HEK293 (cell line): Measurements from ENCODE around the gene BTC.

Source experiments
- ZIC2 ChIP-seq: fragments of 450-650 bp; formaldehyde crosslinking; IDR thresholded peaks from 2 replicates; pipeline ENCODE4 v1.5.1; 2016; ENCODE audit warnings: missing biosample characterization, missing genetic modification characterization
- ZNF274 ChIP-seq, 2 experiments: fragments of 200-500 bp in 1 of 2; fragments of 450-650 bp in 1 of 2; sonication (Bioruptor generic) in 1 of 2; formaldehyde crosslinking in 1 of 2; IDR thresholded peaks; 2 replicates each; pipeline versions ENCODE4 v1.5.1 to v1.6.1; 2014 to 2016; ENCODE audit warnings: borderline replicate concordance in 1 of 2, inconsistent platforms in 1 of 2, low read length in 1 of 2, missing biosample characterization in 1 of 2, missing genetic modification characterization in 1 of 2
- ZNF350 ChIP-seq: fragments of 450-650 bp; formaldehyde crosslinking; IDR thresholded peaks from 2 replicates; pipeline ENCODE4 v1.5.0; 2017; ENCODE audit warnings: missing biosample characterization, mild to moderate bottlenecking, missing genetic modification characterization
- ZNF398 ChIP-seq: fragments of 450-650 bp; formaldehyde crosslinking; IDR thresholded peaks from 2 replicates; pipeline ENCODE4 v1.5.1; 2017; ENCODE audit warnings: missing biosample characterization, missing genetic modification characterization
- ZNF670 ChIP-seq: fragments of 450-650 bp; formaldehyde crosslinking; IDR thresholded peaks from 2 replicates; pipeline ENCODE4 v1.5.1; 2016; ENCODE audit warnings: missing biosample characterization, missing genetic modification characterization, low read depth
- ZSCAN30 ChIP-seq: fragments of 450-650 bp; IDR thresholded peaks from 2 replicates; pipeline ENCODE4 v1.5.1; 2018; ENCODE audit warnings: missing biosample characterization, mild to moderate bottlenecking, missing genetic modification characterization, moderate library complexity
- TF ChIP-seq, protein P1 (sequence below): fragments of 450-650 bp; formaldehyde crosslinking; IDR thresholded peaks from 2 replicates; pipeline ENCODE4 v1.5.1; 2016; ENCODE audit warnings: missing biosample characterization, missing genetic modification characterization

- TF ChIP-seq ZNF398 (tag by site-specific recombination) (no peak), ZIC2 (no peak), ZNF670 (no peak), ZNF274 (IDR thresholded peaks at IDR 0.05; ENCODE audit: low read length) (no peak), ZNF274 (tag by site-specific recombination; IDR thresholded peaks at IDR 0.05; ENCODE audit: borderline replicate concordance) (no peak), ZSCAN30 (tag by site-specific recombination) (no peak), ZNF350 (tag by site-specific recombination) (no peak)
- TF ChIP-seq, protein P1, sequence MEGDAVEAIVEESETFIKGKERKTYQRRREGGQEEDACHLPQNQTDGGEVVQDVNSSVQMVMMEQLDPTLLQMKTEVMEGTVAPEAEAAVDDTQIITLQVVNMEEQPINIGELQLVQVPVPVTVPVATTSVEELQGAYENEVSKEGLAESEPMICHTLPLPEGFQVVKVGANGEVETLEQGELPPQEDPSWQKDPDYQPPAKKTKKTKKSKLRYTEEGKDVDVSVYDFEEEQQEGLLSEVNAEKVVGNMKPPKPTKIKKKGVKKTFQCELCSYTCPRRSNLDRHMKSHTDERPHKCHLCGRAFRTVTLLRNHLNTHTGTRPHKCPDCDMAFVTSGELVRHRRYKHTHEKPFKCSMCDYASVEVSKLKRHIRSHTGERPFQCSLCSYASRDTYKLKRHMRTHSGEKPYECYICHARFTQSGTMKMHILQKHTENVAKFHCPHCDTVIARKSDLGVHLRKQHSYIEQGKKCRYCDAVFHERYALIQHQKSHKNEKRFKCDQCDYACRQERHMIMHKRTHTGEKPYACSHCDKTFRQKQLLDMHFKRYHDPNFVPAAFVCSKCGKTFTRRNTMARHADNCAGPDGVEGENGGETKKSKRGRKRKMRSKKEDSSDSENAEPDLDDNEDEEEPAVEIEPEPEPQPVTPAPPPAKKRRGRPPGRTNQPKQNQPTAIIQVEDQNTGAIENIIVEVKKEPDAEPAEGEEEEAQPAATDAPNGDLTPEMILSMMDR (tag by site-specific recombination) = no peak
These were observed 2.3 kb upstream of the BTC start for GRCh38 chr4:74796631-74797030.
